GM19372 (cell line): Measurements from ENCODE around the gene OGFR.

Experiments used
- ATAC-seq: cut with Tn5 transposase; IDR thresholded peaks from one replicate; pipeline ENCODE4 v1.9.1; 2021; ENCODE audit warnings: mild to moderate bottlenecking, low read depth, moderate library complexity; ENCODE audit not compliant: unreplicated experiment

The OGFR gene

GRCh38 chr20:62812181-62812906 is 7.7 kb downstream of the OGFR start:
- ATAC-seq: no peak

- ATAC-seq: no peak
Observed at GRCh38 chr20:62812907-62813200, 8.2 kb downstream of the OGFR start.

- no peak for ATAC-seq
Observed at GRCh38 chr20:62813588-62813987, 9.0 kb downstream of the OGFR start.

- ATAC-seq: no peak
Observed at GRCh38 chr20:62814060-62814708, 9.5 kb downstream of the OGFR start.

GRCh38 chr20:62814709-62815065 is 10.1 kb downstream of the OGFR start:
- ATAC-seq: no peak

GRCh38 chr20:62815066-62815991 is 10.7 kb downstream of the OGFR start:
- ATAC-seq: no peak

GRCh38 chr20:62816031-62816883 is 11.6 kb downstream of the OGFR start:
- ATAC-seq: no peak

GRCh38 chr20:62816884-62817873 is 12.5 kb downstream of the OGFR start, which contains the start of gene COL9A3:
TSS of gene COL9A3 (plus strand) at chr20:62817050. CDS start at chr20:62817065, 15 bp downstream.
- no peak for ATAC-seq

GRCh38 chr20:62817975-62818591 is 13.4 kb downstream of the OGFR start:
- no peak for ATAC-seq

GRCh38 chr20:62818592-62819493 is 14.2 kb downstream of the OGFR start:
- ATAC-seq: no peak

- ATAC-seq: no peak
Observed at GRCh38 chr20:62819494-62820174, 15.0 kb downstream of the OGFR start.

GRCh38 chr20:62820208-62820961 is 15.8 kb downstream of the OGFR start:
- no peak for ATAC-seq

GRCh38 chr20:62820962-62821725 is 16.5 kb downstream of the OGFR start:
- ATAC-seq: no peak

- no peak for ATAC-seq
Observed at GRCh38 chr20:62821726-62822210, 17.1 kb downstream of the OGFR start.

- ATAC-seq: no peak
Observed at GRCh38 chr20:62822239-62822787, 17.7 kb downstream of the OGFR start.
